Left kidney (tissue), 8 donors: ENCODE results near the gene ELF4. TPM values are rescaled to one million over a fixed set of nuclear protein-coding genes. Genes with fewer than 3 reads are reported as not detected.

Source experiments
- DNase-seq: peaks from one replicate; pipeline ENCODE4 v3.0.0-alpha.2; 2013
- long read RNA-seq, 8 donors: transcript quantifications; one replicate each; lab custom pipeline, GENCODE V29; 2026
- polyA plus RNA-seq: library from polyadenylated mRNA; unstranded; fragments of 120-200 nt; gene quantifications from one replicate; pipeline ENCODE4 v1.2.1, GENCODE V29; 2013; ENCODE audit not compliant: insufficient read length

ELF4 gene
- polyA plus RNA-seq, result 11.7 TPM
- long read RNA-seq, donor 1, partial matches to known transcripts, result 14 of 14 reads
- long read RNA-seq, donor 1, other reads (novel, unspliced or antisense), result 0 of 14 reads
- long read RNA-seq, donor 2, full-length matches to known transcripts, result 1 of 1 reads
- long read RNA-seq, donor 2, partial matches to known transcripts, result 0 of 1 reads
- long read RNA-seq, donor 2, other reads (novel, unspliced or antisense), result 0 of 1 reads
- long read RNA-seq, donor 3, full-length matches to known transcripts, result 2 of 2 reads
- long read RNA-seq, donor 3, partial matches to known transcripts, result 0 of 2 reads
- long read RNA-seq, donor 3, other reads (novel, unspliced or antisense), result 0 of 2 reads
- long read RNA-seq, donor 4, result 0 reads
- long read RNA-seq, donor 5, full-length matches to known transcripts, result 2 of 2 reads
- long read RNA-seq, donor 5, partial matches to known transcripts, result 0 of 2 reads
- long read RNA-seq, donor 5, other reads (novel, unspliced or antisense), result 0 of 2 reads
- long read RNA-seq, donor 6, full-length matches to known transcripts, result 1 of 1 reads
- long read RNA-seq, donor 6, partial matches to known transcripts, result 0 of 1 reads
- long read RNA-seq, donor 6, other reads (novel, unspliced or antisense), result 0 of 1 reads
- long read RNA-seq, donor 7, full-length matches to known transcripts, result 2 of 2 reads
- long read RNA-seq, donor 7, partial matches to known transcripts, result 0 of 2 reads
- long read RNA-seq, donor 7, other reads (novel, unspliced or antisense), result 0 of 2 reads
- long read RNA-seq, donor 8, full-length matches to known transcripts, result 1 of 1 reads
- long read RNA-seq, donor 8, partial matches to known transcripts, result 0 of 1 reads
- long read RNA-seq, donor 8, other reads (novel, unspliced or antisense), result 0 of 1 reads

GRCh38 chrX:130110379-130111219 is at the start of gene ELF4:
ELF4 (minus strand) TSS chrX:130110497; CDS start chrX:130081330, 29,167 bp downstream.
- no peak for DNase-seq

DNA sequence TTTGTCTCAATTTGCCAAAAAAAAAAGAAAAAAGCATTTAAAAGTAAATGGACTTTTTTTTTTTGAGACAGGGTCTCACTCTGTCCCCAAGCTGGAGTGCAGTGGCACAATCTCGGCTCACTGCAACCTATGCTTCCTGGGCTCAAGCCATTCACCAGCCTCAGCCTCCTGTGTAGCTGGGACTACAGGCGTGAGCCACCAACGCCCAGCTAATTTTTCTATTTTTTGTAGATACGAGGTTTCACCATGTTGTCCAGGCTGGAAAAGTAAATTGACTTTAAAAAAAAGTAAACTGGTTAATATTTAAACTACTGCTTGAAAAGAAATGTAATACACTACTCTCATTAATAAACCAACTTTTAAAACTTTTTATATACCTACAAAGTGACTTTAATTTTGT is 49.5 kb upstream of the ELF4 start:
- DNase-seq, result no peak

DNA sequence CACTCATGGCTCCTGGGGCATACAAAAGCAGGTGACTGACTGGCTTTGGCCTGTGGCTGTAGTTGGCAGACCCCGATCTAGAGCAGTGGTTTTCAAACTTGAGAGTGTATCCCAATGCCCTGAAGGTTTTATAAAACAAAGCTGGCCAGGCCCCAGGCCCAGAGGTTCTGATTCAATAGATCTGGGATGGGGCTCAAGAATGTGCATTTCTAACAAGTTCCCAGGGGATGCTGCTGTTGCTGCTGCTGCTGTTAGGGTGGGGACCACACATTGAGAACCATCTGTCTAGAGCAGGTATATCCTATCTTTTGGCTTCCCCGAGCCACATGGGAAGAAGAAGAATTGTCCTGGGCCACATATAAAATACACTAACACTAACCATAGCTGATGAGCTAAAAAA is 48.0 kb upstream of the ELF4 start:
- DNase-seq, result no peak

DNA sequence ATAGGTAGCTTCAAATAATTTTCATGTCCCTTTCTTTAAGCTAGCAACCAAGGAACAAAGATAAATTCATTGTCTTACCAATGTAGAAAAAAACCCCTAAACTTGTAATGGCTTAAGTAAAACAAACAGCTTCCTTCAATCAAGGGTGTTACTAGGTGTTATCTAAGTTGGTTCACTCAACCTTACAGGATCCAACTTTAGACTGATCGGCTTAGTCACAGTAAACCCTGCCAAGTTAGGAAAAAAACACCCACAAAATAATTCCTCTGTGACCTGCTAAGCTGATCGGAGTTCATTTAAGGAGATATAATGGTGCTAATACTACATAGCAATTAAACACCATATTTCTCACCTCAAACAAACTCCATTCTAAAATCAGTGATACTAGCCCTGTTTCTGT is 45.3 kb upstream of the ELF4 start:
- DNase-seq, result no peak

DNA sequence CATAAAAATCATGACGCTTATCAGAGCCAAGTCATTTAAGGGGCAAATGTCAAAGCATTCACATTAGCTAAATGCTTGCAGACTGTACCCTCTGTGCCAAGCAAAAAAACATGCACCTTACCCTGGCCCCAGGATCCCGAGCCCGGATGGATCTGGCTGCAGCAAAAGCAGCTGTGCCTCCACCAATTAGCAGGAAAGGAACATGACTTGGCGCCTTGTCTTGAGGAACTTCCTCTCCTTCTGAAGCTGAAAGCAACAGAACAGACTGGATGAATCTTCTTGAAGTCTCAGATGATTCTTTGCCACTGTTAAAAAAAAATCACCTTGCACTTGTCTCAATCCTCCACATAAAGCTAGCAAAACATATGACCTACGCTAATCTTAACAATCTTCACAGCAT is 37.3 kb upstream of the ELF4 start:
- DNase-seq, result no peak

DNA sequence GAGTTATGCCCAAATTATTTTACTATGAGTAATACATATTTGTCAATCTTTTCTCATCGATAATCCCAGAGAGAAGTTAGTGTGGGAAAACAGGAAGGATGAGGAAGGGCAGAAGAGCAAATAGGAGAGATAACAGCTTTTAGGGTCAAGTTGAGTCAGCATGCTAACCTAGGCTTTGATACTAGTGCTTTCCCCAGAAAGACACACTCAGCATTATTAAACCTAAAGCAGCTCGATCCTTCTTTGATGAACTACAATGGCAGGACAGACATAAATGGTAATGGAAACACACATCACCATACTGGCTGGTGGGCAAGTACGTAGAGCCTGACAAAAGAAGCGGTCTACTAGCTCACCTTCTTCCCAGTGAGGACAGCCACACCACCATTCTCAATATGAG is 34.8 kb upstream of the ELF4 start:
- DNase-seq, result no peak

- no peak for DNase-seq
Measured at GRCh38 chrX:130144509-130144908, 34.2 kb upstream of the ELF4 start.

- no peak for DNase-seq
Measured at GRCh38 chrX:130139474-130140201, 29.3 kb upstream of the ELF4 start.

DNA sequence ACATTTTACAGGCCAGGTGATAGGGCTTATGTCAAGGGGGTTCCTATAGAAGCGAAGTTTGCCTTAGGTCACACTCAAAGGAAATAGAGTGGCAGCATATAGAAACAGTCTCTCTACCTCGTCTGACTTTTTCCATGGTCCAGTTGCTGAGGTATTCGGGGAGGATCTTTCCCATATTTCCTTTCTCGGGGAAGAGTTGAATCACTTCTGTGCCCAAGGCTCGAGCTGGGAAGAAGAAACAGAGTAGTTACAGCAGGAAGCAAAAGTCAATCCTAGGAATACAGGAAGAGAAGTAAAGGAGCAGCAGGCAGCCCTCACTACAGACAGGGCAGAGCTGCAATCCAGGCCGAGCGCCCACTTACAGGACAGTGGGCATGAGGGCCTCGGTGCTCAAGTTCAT is 26.7 kb upstream of the ELF4 start:
- no peak for DNase-seq

- no peak for DNase-seq
Measured at GRCh38 chrX:130136496-130136895, 26.2 kb upstream of the ELF4 start.

DNA sequence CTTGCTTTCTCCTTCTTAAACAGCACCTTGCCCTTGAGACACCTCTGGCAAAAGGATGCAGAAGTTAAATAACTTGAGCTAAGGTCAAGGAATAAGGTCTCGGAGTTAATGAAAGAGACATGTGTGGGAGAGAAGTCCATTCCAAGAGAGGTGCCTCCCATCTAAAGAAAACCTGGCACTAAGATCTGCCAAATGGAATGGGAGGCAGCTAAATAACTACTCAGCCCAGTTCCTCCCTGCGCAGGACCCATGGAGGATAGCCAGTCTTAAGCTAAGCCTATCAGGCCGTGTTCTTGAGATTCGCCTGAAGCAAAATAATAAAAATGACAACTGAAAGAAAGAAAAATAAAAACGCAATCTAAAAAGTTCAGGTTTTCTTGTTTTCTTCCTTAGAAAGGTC is 20.7 kb upstream of the ELF4 start:
- no peak for DNase-seq

DNA sequence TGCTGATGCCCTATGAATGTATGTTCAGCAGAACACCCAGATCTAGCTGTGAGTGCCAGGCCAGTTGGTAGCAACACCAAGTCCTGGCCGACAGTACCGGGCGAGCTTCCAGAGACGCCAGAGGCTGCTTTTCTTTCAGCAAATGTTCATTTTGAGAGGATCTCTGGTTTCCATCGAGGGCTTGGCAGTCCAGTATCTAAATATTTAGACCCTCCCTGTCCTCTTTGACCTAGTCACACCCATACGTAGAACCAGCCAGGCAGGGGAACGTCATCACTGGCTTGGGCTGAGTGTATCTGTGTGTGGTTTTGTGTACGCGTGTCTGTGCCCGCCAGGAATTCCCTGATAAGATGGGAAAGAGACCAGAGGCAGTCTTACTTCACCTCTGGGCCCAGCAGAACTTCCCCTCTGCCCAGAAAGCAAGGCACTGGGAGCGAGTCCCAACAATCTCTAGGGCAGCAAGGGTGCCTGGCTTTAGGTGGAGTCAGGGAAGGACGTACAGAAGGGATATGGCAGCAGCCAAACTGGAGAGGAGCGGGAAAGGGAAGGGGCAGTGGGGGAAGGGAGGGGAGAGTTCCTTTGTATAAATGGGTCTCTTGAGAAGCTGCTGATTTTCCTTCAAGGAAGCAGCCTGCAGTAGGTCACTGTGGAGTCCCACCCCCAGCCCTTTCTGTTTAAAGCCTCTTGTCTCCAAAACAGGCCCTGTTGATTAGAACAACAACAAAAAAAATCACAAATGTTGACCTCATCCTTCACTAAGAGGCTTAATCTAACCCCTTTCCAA is 15.0 kb upstream of the ELF4 start:
- no peak for DNase-seq

GRCh38 chrX:130124577-130124976 is 14.3 kb upstream of the ELF4 start:
- no peak for DNase-seq

- DNase-seq, result no peak
Measured at GRCh38 chrX:130121505-130121800, 11.2 kb upstream of the ELF4 start.

DNA sequence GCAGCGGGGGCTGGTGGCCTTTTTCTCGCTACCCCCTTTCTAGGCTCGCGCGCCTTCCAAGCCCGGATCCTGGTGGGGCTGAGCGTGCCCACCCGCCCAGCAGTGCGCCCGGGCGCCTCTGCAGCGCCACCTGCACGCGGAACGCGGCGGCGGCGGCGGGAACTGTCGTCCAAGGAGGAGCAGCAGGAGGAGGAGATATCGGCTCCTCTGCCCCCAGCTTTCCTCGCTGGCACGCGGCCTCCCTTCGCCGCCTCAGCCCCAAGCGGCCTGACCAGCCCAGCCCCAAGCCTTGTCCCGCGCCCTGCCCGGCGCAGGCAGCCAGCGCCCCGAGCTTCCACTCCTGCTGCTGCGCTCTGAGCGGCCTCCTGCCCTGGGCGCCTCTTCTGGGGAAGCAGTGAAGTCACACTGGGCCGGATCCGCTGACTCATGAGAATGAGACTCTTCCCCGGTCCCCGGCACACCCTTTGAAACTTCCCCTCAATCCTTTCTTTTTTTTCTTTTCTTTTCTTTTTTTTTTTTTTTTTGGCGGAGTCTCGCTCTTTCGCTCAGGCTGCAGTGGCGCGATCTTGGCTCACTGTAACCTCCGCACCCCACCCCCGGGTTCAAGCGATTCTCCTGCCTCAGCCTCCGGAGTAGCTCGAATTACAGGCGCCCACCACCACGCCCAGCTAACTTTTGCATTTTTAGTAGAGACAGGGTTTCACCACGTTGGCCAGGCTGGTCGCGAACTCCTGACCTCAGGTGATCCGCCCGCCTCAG is 10.6 kb upstream of the ELF4 start:
- DNase-seq, result no peak

DNA sequence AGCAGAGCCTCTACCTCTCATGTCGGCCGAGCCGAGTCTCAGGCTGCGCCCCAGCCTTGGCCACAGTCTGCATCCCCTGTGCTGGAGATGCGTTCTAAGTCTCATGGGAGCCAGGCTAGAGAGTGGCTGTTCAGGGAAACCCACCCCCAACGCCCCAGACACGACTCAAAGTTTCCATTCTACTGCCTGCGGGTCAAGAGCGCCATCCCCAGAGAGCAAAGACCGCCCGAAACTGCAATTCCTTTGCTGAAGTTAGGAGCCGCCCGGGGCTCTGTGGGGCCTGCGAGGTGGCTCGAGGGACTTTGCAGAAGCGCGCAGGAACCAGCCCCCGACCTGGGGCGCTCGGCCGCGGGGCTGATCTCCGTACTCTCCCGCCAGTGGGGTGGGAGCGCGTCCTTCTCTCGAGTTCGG is 10.0 kb upstream of the ELF4 start:
- no peak for DNase-seq

- DNase-seq, result no peak
Measured at GRCh38 chrX:130119312-130119898, 9.1 kb upstream of the ELF4 start.

DNA sequence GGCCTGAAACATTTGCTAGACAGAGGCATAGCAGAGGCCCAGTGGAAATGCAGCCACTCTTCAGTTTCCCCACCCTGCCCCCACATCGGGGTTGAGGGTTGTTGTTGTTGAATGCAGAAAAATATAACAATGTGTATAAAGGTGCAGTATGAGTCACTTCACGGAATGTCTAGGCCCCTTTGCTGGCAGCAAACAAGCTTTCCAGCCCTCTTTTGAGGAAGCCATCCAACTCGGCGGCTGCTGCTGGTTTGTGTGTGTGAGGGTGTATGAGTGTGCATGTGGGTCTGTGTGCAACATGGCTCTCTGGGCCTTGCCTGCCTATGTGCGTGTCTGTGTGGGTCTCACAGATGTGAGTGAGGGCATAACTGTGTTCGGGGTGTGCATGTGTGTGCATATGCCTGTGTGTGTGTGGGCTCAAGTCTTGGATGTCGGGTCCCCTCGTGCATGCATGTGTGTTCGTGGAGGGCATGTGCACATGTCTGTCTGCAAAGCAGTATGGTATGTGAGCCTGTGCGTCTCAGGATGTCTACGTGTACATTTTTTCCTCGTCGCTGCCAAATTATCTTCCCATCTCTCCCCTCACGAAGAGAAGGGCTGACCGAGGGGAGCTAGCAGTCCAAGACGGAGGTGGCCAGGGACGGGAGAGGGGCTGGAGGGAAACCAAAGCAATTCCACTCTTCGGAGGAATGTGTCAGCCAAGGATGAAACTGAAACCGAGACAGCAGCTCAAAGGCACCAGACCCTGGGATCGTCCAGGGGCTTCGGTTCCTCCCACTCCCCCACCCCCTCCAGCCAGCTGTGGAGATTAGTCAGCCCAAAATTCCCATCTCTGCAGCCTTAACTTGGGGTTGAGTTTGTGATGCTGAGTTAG is 8.4 kb upstream of the ELF4 start:
- no peak for DNase-seq

DNA sequence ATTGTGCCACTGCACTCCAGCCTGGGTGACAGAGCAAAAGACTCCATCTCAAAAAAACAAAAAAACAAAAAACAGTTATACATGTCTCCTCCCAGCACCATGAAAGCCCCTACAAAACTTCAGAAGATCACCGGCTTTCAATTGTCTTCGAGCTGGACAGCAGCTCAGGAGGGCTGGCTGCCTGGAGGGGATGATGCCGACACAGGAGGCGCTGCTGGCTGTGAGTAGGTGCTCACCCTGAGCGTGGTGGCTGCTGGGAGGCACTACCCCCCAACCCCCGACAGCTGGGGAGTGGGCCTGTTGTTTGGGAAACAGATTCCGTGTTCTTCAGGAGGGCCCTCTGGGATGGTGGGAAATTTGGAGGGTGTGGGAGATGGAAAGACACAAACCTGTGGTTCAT is 6.9 kb upstream of the ELF4 start:
- no peak for DNase-seq
